Muscle of leg (tissue), 11 donors: ENCODE data around the gene MARCHF3. TPM values are rescaled to one million over a fixed set of nuclear protein-coding genes. Genes with fewer than 3 reads are reported as not detected.
"Not testable (repeated sequence)": the region's sequence is repeated elsewhere in the genome, so short reads cannot be mapped to it uniquely, and the experiment has no call there.

Source experiments
- DNase-seq: peaks from one replicate; pipeline ENCODE4 v3.0.0; 2013
- H3K27ac ChIP-seq: one replicate; pipeline ENCODE4 v1.5.1; 2013; ENCODE audit warnings: mild to moderate bottlenecking, low read length, control low read depth
- H3K27me3 ChIP-seq: one replicate; pipeline ENCODE4 v1.6.1; 2013; ENCODE audit warnings: low read length; ENCODE audit not compliant: control insufficient read depth, insufficient read depth
- H3K36me3 ChIP-seq: one replicate; pipeline ENCODE4 v1.6.1; 2013; ENCODE audit warnings: low read length; ENCODE audit not compliant: control insufficient read depth, insufficient read depth
- H3K4me1 ChIP-seq: one replicate; pipeline ENCODE4 v1.6.1; 2013; ENCODE audit warnings: low read length; ENCODE audit not compliant: control insufficient read depth, insufficient read depth
- H3K4me3 ChIP-seq: one replicate; pipeline ENCODE4 v1.5.1; 2013; ENCODE audit warnings: low read length, control low read depth
- H3K9me3 ChIP-seq: replicated peaks from 2 replicates; pipeline ENCODE4 v1.6.1; 2013; ENCODE audit warnings: low read depth, low read length; ENCODE audit not compliant: control insufficient read depth
- WGBS: methylation state at CpG from one replicate; pipeline ENCODE4 v1.1.5; 2013; ENCODE audit warnings: missing lambda C conversion rate; ENCODE audit not compliant: insufficient coverage; 5-methylcytosine and 5-hydroxymethylcytosine counted together
- polyA plus RNA-seq, 8 donors: library from polyadenylated mRNA; unstranded; fragments of 120-200 nt; gene quantifications; one replicate each; pipeline versions ENCODE4 v1.2.1 to v1.2.3, GENCODE V29; 2013; ENCODE audit warnings: inconsistent platforms in 1 of 8, low replicate concordance in 1 of 8; ENCODE audit not compliant: insufficient read length in 8 of 8, insufficient read depth in 1 of 8
- total RNA-seq: library from RNA; stranded (reverse); fragments of 120-200 nt; gene quantifications from one replicate; pipeline ENCODE4 v1.2.4, GENCODE V29; 2013

MARCHF3 gene
- total and polyA plus RNA-seq, 9 donors, result 7.0 to 13.1 (median 10.4) TPM

GRCh38 chr5:126942908-126943307 lies 87.5 kb downstream of the MARCHF3 start:
- DNase-seq, result peak; percentile 43
- WGBS, result 55% methylated on average over 4 of the region's 4 CpGs
- H3K4me1 ChIP-seq, result not testable (repeated sequence)

GRCh38 chr5:126941403-126941802 lies 89.0 kb downstream of the MARCHF3 start:
- Histone ChIP-seq H3K4me3 (no peak overlapping the region), H3K27me3 (no peaks in the 10 kb centered on the region), H3K4me1 (no peaks in the 10 kb centered on the region), H3K9me3 (no peaks in the 10 kb centered on the region), H3K36me3 (no peaks in the 10 kb centered on the region), H3K27ac (no peak overlapping the region)
- DNase-seq, result no peak
- 90% methylated on average over 1 of the region's 1 CpG for WGBS

More at GRCh38 chr5:126942908-126943307, 87.5 kb downstream of the MARCHF3 start:
- not testable (repeated sequence) for H3K9me3 ChIP-seq, H3K27me3 ChIP-seq, H3K27ac ChIP-seq, H3K36me3 ChIP-seq, H3K4me3 ChIP-seq

GRCh38 chr5:126939887-126940286 lies 90.5 kb downstream of the MARCHF3 start:
- Histone ChIP-seq H3K4me3 (no peak overlapping the region), H3K27ac (no peak overlapping the region), H3K27me3 (no peaks in the 10 kb centered on the region), H3K4me1 (no peaks in the 10 kb centered on the region), H3K9me3 (no peaks in the 10 kb centered on the region), H3K36me3 (no peaks in the 10 kb centered on the region)
- WGBS, result 93% methylated on average over 3 of the region's 5 CpGs
- DNase-seq, result no peak

- DNase-seq, result peak; percentile 73
- H3K4me1 ChIP-seq, result no peaks in the 10 kb centered on the region
- H3K36me3 ChIP-seq, result no peaks in the 10 kb centered on the region
- no peaks in the 10 kb centered on the region for H3K27me3 ChIP-seq
- no peaks in the 10 kb centered on the region for H3K9me3 ChIP-seq
- H3K27ac ChIP-seq, result no peak overlapping the region
- no peak overlapping the region for H3K4me3 ChIP-seq
Observed at GRCh38 chr5:126938466-126938865, 91.9 kb downstream of the MARCHF3 start.

- Histone ChIP-seq H3K9me3 (no peaks in the 10 kb centered on the region), H3K27ac (no peak overlapping the region), H3K4me1 (no peaks in the 10 kb centered on the region), H3K36me3 (no peaks in the 10 kb centered on the region), H3K27me3 (no peaks in the 10 kb centered on the region), H3K4me3 (no peak overlapping the region)
- no CpG with 5 or more reads among the region's 2 CpGs for WGBS
- no peak for DNase-seq
Observed at GRCh38 chr5:126937771-126938170, 92.6 kb downstream of the MARCHF3 start.

GRCh38 chr5:126936775-126937418 lies 93.5 kb downstream of the MARCHF3 start:
- Histone ChIP-seq H3K4me3 (no peak overlapping the region), H3K27ac (no peak overlapping the region), H3K4me1 (no peaks in the 10 kb centered on the region), H3K9me3 (no peaks in the 10 kb centered on the region), H3K27me3 (no peaks in the 10 kb centered on the region), H3K36me3 (no peaks in the 10 kb centered on the region)
- 56% methylated on average over 1 of the region's 4 CpGs for WGBS
- DNase-seq, result no peak

- WGBS, result 100% methylated on average over 1 of the region's 3 CpGs
- H3K4me1 ChIP-seq, result peaks cover 4% of the 10 kb centered on the region
- no peak for DNase-seq
Observed at GRCh38 chr5:126931963-126932660, 98.2 kb downstream of the MARCHF3 start.

GRCh38 chr5:126928041-126928440 lies 102.3 kb downstream of the MARCHF3 start:
- Histone ChIP-seq H3K36me3 (no peaks in the 10 kb centered on the region), H3K4me1 (peaks cover 4% of the 10 kb centered on the region), H3K27me3 (no peaks in the 10 kb centered on the region), H3K27ac (no peak overlapping the region), H3K4me3 (no peak overlapping the region), H3K9me3 (no peaks in the 10 kb centered on the region)
- peak; percentile 60 for DNase-seq
- no CpG with 5 or more reads among the region's 3 CpGs for WGBS

More at GRCh38 chr5:126931963-126932660, 98.2 kb downstream of the MARCHF3 start:
- Histone ChIP-seq H3K9me3 (no peaks in the 10 kb centered on the region), H3K27me3 (no peaks in the 10 kb centered on the region), H3K4me3 (no peak overlapping the region), H3K27ac (no peak overlapping the region), H3K36me3 (no peaks in the 10 kb centered on the region)

GRCh38 chr5:126927429-126927828 lies 102.9 kb downstream of the MARCHF3 start:
- Histone ChIP-seq H3K9me3 (no peaks in the 10 kb centered on the region), H3K4me3 (no peak overlapping the region), H3K4me1 (peaks cover 4% of the 10 kb centered on the region), H3K36me3 (no peaks in the 10 kb centered on the region), H3K27me3 (no peaks in the 10 kb centered on the region), H3K27ac (no peak overlapping the region)
- DNase-seq, result peak; percentile 15
- WGBS, result no CpG with 5 or more reads among the region's 1 CpG

GRCh38 chr5:126926187-126926586 lies 104.2 kb downstream of the MARCHF3 start:
- 58% methylated on average over 2 of the region's 2 CpGs for WGBS
- H3K4me3 ChIP-seq, result no peak overlapping the region
- no peaks in the 10 kb centered on the region for H3K27me3 ChIP-seq
- H3K27ac ChIP-seq, result no peak overlapping the region
- H3K36me3 ChIP-seq, result no peaks in the 10 kb centered on the region
- no peaks in the 10 kb centered on the region for H3K9me3 ChIP-seq
- no peak for DNase-seq
- H3K4me1 ChIP-seq, result peaks cover 8% of the 10 kb centered on the region
